HepG2 (cell line): Measurements from ENCODE around the gene VASN. TPM values are rescaled to one million over a fixed set of nuclear protein-coding genes. Genes with fewer than 3 reads are reported as not detected.
A peak's percentile ranks its signal among the peaks of the same experiment; 100 is the strongest.

ENCODE experiments used
- KAT2B ChIP-seq: fragments of 150-350 bp; IDR thresholded peaks from 2 replicates; pipeline ENCODE4 v1.6.1; 2014; ENCODE audit warnings: low read depth, low read length, borderline replicate concordance
- RNF2 ChIP-seq: fragments of 450-650 bp; conservative IDR thresholded peaks from 2 replicates; pipeline ENCODE4 v1.6.1; 2016; ENCODE audit warnings: low read depth
- SNAPC4 ChIP-seq: sonication (generic); formaldehyde crosslinking; IDR thresholded peaks from 2 replicates; pipeline ENCODE4 v1.4.0; 2020; ENCODE audit warnings: mild to moderate bottlenecking, missing genetic modification reagents
- TRAFD1 ChIP-seq: sonication (generic); formaldehyde crosslinking; IDR thresholded peaks from 2 replicates; pipeline ENCODE4 v1.5.1; 2020; ENCODE audit warnings: missing genetic modification reagents, mild to moderate bottlenecking, borderline replicate concordance
- ZBTB2 ChIP-seq: sonication (generic); formaldehyde crosslinking; IDR thresholded peaks from 2 replicates; pipeline ENCODE4 v1.8.0; 2022; ENCODE audit warnings: low read depth, missing genetic modification reagents
- ZNF609 ChIP-seq: sonication (generic); formaldehyde crosslinking; IDR thresholded peaks from 2 replicates; pipeline ENCODE4 v1.4.0; 2020; ENCODE audit warnings: mild to moderate bottlenecking, missing genetic modification reagents, borderline replicate concordance
- ZNF746 ChIP-seq: sonication (generic); formaldehyde crosslinking; IDR thresholded peaks from 2 replicates; pipeline ENCODE4 v1.8.0; 2022; ENCODE audit warnings: mild to moderate bottlenecking, missing genetic modification reagents
- ZNF780A ChIP-seq: sonication (generic); formaldehyde crosslinking; IDR thresholded peaks from 2 replicates; pipeline ENCODE4 v1.8.0; 2022; ENCODE audit warnings: mild to moderate bottlenecking, missing genetic modification reagents, moderate library complexity
- ZNF800 ChIP-seq: sonication (generic); formaldehyde crosslinking; IDR thresholded peaks from 2 replicates; pipeline ENCODE4 v1.4.0; 2020; ENCODE audit warnings: missing genetic modification reagents
- polyA plus RNA-seq, 8 experiments: library from polyadenylated mRNA; depleted of rRNA in 3 of 8; stranded (reverse) in 7 of 8; unstranded in 1 of 8; fragments of >200 nt; fragmentation: Illumina TruSeq in 4 of 8; extraction: Trizol in 4 of 8; gene quantifications; 2 replicates each; pipeline versions ENCODE4 v1.2.1 to v1.2.3, GENCODE V29; 2011 to 2016; ENCODE audit warnings: low read depth in 4 of 8, missing spikeins in 1 of 8, mixed read lengths in 1 of 8; ENCODE audit not compliant: insufficient read depth in 1 of 8
- total RNA-seq, 5 experiments: library from RNA; depleted of rRNA; stranded (reverse); fragments of >200 nt; fragmentation: Illumina TruSeq; extraction: Trizol; gene quantifications; 2 replicates each; pipeline ENCODE4 v1.2.3, GENCODE V29; 2016; ENCODE audit warnings: low read depth in 1 of 5

Gene VASN
- total and polyA plus RNA-seq, 2 of the 13 experiments (the other 11 are each of a cell fraction or from before 2014, with no cell fraction given) = 8.4 to 18.2 TPM

GRCh38 chr16:4345836-4346781 is 25.5 kb upstream of the VASN start (continued):
- no peak for TF ChIP-seq RNF2
- TF ChIP-seq ZNF800 (CRISPR knock-in tag) = no peak
- 0 out of 2 replicates have a peak, but pooled peaks have one; percentile 40 for TF ChIP-seq ZBTB2 (CRISPR knock-in tag)
- peak; percentile 59; the same call in 1 of the 2 replicates for TF ChIP-seq ZNF780A (CRISPR knock-in tag)
- peak; percentile 50; the same call in 1 of the 2 replicates for TF ChIP-seq SNAPC4
- TF ChIP-seq KAT2B = no peak
- TF ChIP-seq ZNF609 = peak; percentile 58; the same call in 1 of the 2 replicates
- peak; percentile 52; the same call in 1 of the 2 replicates for TF ChIP-seq ZNF746 (CRISPR knock-in tag)
- no peak for TF ChIP-seq TRAFD1 (CRISPR knock-in tag)
